Activated CD8-positive, alpha-beta memory T cell treated with anti-CD3 and anti-CD28 coated beads for 36 hours (primary cell): ENCODE measurements around the gene SPOCK1. TPM values are rescaled to one million over a fixed set of nuclear protein-coding genes. Genes with fewer than 3 reads are reported as not detected.
"Not testable (repeated sequence)": the region's sequence is repeated elsewhere in the genome, so short reads cannot be mapped to it uniquely, and the experiment has no call there.

Source experiments
- CTCF ChIA-PET: fragments of 350-600 bp; sonication (Branson Sonifier 250); formaldehyde crosslinking; loops from one replicate; lab custom pipeline; 2021; ENCODE audit warnings: antibody characterized with exemption; lab: Charles Lee
- POLR2A ChIA-PET: fragments of 350-600 bp; sonication (Branson Sonifier 250); formaldehyde crosslinking; loops from one replicate; lab custom pipeline; 2021; ENCODE audit warnings: antibody characterized with exemption; lab: Charles Lee
- total RNA-seq, 2 experiments: library from RNA; stranded (reverse); gene quantifications; one replicate each; pipeline ENCODE4 v1.2.3, GENCODE V29; 2021

The SPOCK1 gene
- total RNA-seq, result not detected

DNA sequence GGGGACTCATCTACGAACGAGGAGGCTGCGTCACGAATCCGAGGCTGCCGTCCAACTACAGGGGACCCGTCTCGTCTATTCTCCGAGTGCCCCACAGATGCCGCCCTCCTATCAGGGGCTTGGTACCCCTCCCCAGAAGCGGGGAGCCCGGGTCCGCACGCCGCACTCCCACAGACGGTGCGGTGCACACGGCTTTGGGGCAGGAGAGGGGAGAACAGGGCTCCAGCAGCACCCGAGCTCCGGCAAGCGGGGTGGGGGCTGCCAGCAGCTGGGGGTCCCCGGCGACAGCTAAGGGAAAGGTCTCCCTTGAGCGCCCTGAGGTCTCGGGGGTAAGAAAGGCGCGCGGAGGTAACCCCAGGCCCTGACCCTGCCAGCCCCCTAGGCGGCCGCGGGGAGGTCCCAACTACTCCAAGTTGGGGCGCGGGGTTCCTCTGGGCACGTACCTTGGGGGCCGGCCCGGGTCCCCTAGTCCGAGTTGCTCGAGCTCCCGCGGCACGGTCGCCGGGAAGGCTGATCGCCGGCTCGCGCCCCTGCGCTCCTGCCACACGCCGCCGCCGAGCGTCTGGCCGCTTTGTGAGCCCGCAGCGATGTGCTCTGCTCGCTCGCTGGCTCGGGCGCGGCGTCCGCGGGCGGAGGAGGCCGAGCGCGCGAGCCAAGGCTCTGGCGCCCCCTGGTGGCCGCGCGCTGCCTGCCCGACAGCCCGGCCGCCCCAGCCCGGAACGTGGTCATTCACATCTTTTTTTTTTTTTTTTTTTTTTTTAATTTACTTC, at the start of gene SPOCK1:
Gene SPOCK1 (minus strand): TSS at position 591 of the 770 bp plus-strand sequence.
- ChIA-PET CTCF (interaction anchor here (1.0 kb wide), 1 partner anchor 156 kb away, joined by 3 read pairs; no protein-coding TSS in a partner anchor), POLR2A (no interaction called here)

DNA sequence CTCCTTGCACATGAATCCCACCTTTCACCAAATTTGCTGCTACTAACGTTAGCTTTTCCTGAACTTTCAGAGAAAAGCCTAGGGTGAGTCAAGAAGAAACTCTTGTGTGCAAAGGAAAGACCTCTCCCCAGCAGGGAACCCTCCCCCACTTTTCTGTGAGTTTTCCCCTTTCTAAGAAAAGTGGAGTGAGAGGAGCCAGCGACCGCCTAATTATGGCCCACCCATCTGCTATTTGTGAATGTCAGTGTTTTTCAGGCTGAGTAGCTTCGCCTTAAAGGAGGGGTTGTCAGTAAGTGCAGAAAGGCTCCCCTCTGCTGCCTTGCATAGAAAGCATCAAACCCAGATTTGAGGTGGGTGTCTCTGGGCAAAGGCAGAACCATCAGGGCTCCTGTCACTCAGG, 46.8 kb upstream of the SPOCK1 start:
- ChIA-PET CTCF (interaction anchor here (0.6 kb wide), 1 partner anchor 73 kb away, joined by 3 read pairs; no protein-coding TSS in a partner anchor), POLR2A (no interaction called here)

DNA sequence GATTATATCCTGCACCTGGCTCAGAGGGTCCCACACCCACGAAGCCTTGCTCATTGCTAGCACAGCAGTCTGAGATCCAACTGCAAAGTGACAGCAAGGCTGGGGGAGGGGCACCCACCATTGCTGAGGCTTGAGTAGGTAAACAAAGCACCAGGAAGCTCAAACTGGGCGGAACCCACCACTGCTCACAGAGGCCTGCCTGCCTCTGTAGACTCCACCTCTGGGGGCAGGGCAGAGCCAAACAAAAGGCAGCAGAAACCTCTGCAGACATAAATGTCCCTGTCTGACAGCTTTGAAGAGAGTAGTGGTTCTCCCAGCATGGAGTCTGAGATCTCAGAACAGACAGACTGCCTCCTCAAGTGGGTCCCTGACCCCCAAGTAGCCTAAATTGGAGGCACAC, 36.3 kb upstream of the SPOCK1 start:
- POLR2A ChIA-PET, result not testable (repeated sequence)

DNA sequence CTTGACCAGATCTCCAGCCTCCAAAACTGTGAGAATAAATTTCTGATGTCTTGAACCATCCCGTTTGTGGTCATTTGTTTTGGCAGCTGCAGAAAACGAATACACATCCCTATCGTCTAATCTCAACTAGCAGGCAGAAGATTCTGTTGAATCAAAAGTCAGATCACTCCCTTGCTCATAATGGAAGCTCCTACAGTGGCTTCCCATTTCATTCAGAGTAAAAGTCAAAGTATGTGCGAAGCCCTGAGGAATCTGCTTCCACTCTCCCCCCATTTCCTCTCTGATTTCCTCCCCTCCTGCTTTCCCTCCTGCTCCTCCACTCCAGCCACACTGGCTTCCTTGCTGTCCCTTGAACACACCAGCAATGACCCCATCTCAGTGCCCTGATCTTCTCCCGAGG, 34.8 kb upstream of the SPOCK1 start:
- ChIA-PET POLR2A (no interaction called here), CTCF (no interaction called here)

More for the DNA sequence above, 36.3 kb upstream of the SPOCK1 start:
- CTCF ChIA-PET, result interaction anchor here (0.6 kb wide), 1 partner anchor 204 kb away, joined by 3 read pairs; no protein-coding TSS in a partner anchor

DNA sequence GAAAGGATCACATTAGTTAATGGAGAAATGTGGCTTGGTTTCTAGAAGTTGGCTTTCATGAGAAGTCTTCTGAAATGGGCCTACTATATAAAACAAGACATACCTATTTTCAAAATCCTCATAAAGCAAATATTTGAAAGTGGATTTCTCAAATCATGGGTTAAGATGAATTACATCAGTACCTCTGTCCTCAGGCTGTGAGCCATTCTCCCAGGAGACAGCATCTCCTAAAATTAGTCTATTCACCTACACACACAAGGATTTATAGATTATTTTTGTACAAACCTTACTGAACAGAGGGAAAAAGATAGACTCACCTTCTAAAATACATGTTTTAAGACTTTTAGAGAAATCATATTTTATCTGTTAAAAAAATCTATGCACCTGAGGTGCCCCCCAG, 32.1 kb upstream of the SPOCK1 start:
- ChIA-PET POLR2A (no interaction called here), CTCF (interaction anchor here (0.5 kb wide), 1 partner anchor 697 kb away, joined by 3 read pairs; no protein-coding TSS in a partner anchor)

DNA sequence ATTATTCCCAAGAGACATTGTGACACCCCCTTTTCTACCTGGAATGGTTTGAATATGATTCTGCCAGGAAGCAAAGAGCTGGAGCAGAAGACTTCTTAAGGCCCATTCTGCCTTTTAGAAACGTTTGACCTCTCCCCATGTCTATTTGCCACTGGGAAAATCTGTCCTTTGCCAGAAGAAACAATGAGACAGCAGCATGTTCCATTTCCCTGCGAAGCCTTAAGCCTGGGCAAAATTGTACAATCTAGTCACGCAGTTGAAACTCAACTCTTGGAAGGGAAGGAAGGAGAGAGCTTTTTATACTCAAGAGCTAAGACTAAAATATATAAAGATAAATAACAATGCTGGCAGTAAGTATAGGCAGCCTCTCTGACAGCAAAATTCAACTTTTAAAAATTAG, 22.1 kb upstream of the SPOCK1 start:
- CTCF ChIA-PET, result interaction anchor here (0.6 kb wide), 1 partner anchor 393 kb away, joined by 3 read pairs; no protein-coding TSS in a partner anchor
- POLR2A ChIA-PET, result no interaction called here

DNA sequence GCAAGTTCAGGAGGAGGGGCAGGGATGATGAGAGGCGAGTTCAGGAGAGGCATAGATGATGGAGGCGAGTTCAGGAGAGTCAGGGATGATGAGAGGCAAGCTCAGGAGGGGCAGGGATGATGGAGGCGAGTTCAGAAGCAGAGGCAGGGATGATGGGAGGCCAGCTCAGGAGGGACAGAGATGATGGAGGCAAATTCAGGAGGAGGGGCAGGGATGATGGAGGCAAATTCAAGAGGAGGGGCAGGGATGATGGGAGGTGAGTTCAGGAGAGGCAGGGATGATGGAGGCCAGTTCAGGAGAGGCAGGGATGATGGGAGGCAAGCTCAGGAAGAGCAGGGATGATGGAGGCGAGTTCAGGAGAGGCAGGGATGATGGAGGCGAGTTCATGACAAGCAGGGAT, 17.8 kb upstream of the SPOCK1 start:
- POLR2A ChIA-PET, result no interaction called here
- CTCF ChIA-PET, result no interaction called here

DNA sequence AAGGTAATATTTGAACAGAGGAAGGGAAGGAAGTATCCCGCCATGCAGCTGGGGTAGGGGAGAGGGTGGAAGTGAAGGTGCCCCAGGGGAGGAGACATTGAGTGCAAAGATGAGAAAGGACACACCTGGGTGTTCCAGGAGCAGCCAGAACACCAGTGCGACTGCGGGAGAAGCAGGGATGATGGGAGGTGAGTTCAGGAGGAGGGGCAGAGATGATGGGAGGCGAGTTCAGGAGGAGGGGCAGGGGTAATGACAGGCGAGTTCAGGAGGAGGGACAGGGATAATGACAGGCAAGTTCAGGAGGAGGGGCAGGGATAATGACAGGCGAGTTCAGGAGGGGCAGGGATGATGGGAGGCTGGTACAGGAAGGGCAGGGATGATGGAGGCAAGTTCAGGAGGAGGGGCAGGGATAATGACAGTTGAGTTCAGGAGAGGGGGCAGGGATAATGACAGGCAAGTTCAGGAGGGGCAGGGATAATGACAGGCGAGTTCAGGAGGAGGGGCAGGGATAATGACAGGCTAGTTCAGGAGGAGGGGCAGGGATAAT, 17.2 kb upstream of the SPOCK1 start:
- ChIA-PET CTCF (no interaction called here), POLR2A (no interaction called here)

DNA sequence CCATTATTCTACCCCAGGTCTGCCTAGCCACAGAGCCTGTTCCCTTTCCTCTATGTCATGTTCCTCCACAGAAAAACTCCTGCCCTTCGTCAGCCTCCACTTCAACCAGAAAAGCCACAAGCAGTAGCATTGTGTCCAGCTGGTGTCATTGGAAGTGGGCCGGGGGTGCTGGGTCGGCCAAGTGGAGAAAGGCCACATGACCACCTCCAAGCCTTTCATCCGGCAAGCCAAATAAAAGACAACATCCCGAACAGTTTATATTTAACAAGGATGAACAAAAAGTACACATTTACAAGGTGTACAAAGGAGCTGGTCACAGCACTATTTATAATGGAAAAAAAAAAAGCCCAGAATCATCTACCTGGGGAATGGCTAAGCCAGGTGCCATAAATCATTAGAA, 16.1 kb upstream of the SPOCK1 start:
- POLR2A ChIA-PET, result no interaction called here

DNA sequence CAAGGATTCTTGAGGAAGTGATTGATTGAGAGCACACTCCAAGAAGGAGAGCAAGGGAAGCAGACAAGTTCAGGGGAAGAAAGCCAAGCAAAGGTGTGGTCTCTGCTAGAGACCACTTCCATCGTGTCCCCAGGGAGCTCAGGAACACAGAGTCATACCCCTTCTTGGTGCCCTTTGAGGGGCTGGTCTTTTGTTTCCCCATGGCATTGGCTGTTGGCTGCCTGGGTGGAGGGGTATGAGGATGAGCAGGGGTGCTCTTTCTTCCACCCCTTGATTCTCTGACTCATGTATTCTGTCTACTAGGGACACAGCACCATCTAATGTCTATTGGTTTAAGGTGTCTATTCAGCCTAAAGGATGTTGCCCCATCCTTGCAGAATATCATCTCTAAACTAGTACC, 11.5 kb upstream of the SPOCK1 start:
- POLR2A ChIA-PET, result no interaction called here
- CTCF ChIA-PET, result no interaction called here

More for the DNA sequence above, 16.1 kb upstream of the SPOCK1 start:
- CTCF ChIA-PET, result no interaction called here

DNA sequence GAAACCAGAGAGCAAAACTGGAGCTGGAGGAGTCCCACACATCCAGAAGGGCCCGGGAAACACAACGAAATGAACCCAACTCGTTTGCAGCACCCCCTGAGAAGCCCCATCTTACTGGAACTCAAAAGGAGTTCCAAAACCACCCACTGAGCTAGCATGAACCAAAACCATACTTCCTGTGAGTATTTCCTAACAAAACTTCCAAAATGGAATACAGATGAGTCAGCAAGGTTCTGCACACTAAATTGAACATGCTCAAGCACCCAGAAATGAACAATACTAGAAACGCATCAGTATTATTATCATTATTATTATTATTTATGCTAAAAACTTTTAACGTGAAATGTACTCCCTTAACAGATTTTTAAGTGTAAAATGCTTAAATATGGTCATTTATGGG, 8.0 kb upstream of the SPOCK1 start:
- ChIA-PET POLR2A (no interaction called here), CTCF (no interaction called here)

DNA sequence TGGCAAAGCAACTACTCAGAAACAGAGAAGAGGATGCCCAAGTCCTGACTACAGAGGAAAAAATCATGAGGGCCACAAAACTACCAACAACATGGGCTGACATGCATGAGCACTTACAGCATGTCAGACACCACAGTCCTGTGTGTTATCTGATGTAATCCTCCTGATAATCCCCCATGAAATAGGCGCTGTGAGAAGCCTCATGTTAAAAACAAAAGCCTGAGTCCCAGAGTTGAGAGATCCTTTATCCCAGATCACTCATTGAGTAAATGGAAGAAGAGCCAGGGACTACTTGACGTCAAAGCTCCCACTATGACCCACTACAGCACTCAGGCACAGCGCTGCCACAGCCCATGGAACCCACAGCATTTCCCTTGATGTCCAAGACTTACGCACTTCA, 7.2 kb upstream of the SPOCK1 start:
- ChIA-PET POLR2A (no interaction called here), CTCF (no interaction called here)

DNA sequence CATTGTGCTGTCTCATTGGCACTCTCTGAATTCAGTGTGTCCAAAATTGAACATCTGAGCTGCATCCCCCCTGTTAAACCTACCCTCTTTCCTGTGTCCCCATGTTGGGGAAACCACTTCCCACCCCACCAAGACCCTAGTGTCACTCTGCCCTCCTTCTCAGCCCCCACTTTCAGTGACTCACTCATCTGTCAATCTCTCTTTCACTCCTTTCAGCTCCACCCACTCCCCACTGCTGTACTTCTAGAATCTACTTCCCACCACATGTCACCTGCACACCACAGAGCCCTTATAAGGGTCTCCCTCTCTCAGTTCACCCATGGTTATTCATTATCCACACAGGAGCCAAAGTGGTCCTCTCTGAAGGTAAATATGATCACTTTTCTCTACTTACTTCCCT, 5.8 kb upstream of the SPOCK1 start:
- POLR2A ChIA-PET, result no interaction called here

DNA sequence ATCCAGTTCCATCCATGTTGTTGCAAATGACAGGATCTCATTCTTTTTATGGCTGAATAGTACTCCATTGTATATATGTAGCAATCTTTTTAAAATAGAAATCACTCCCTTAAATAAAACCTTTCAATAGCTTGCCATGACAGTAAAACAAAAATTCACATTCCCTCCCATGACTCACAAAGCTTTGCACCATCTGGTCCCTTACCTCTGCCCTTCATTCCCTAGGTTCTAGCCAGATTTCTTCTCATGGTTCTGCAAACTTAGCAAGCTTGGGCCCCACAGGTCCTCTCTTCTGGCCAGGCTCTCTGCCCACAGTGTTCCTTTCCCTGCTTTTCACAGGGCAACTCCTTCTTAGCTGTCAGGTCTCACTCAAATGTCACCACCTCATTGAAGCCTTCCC, 4.3 kb upstream of the SPOCK1 start:
- CTCF ChIA-PET, result no interaction called here
- POLR2A ChIA-PET, result no interaction called here

More for the DNA sequence above, 5.8 kb upstream of the SPOCK1 start:
- CTCF ChIA-PET, result no interaction called here

DNA sequence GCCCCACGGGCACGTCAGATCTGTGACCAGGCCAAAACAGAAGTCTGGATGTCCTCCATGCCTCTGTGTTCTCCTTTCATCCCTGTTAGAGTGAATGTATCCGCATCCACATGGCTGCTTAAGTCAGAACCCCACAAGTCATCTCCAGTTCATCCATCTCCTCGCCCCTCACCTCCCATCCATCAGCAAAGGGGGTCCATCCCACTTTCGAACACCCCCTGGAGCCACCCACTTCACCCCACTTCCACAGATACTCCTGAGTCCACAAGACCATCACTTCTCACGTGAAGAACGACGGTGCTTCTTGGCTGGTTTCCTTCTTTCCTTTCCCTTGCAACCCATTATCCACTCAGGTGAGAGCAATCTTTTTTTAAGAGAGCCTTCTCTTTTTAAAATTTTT, 3.5 kb upstream of the SPOCK1 start:
- CTCF ChIA-PET, result no interaction called here
- POLR2A ChIA-PET, result no interaction called here

DNA sequence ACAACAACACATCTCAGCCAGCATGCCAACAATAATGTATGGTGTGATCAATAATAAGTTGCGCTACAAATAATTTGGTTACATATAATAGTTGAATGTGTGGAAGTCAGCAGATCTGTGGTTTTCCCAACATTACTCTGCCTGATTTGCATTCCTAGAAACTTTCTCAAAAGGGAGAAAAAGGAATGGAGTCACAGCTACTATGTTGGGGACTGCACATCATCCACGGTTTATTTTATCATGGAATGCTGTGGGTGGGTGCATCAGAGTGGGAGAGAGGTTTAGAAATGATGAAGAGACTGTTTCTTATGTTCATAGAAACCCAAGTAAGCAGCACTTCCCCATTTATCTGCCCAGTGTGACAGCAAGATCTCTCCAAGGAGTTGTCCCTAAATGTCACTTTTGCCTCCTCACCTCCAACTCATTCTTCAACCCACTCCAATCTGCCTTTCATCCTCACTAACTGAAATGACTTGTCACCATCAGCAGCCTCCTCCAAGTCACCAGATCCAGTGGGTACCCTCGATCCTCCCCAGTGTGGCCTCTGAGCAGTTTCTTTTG, 2.8 kb upstream of the SPOCK1 start:
- CTCF ChIA-PET, result no interaction called here
- POLR2A ChIA-PET, result no interaction called here

DNA sequence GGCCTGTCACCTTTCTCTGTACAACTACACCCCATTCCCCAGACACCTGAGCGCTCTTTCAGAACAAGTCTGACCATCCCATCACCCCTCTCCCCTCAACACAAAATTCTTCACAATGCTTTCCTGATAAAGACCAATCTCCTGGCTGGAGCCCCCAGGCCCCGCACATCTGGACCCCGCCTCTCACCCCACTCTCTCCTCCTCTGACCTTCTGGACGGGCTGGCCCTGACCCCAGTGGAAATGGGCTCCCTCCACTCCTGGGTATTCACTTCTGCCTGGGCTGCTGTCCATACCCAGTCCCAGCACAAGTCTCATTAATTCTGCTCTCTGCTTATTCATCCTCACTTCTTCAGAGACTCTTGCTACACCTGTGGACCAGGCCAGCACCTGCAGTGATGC, 2.1 kb upstream of the SPOCK1 start:
- ChIA-PET CTCF (no interaction called here), POLR2A (no interaction called here)

DNA sequence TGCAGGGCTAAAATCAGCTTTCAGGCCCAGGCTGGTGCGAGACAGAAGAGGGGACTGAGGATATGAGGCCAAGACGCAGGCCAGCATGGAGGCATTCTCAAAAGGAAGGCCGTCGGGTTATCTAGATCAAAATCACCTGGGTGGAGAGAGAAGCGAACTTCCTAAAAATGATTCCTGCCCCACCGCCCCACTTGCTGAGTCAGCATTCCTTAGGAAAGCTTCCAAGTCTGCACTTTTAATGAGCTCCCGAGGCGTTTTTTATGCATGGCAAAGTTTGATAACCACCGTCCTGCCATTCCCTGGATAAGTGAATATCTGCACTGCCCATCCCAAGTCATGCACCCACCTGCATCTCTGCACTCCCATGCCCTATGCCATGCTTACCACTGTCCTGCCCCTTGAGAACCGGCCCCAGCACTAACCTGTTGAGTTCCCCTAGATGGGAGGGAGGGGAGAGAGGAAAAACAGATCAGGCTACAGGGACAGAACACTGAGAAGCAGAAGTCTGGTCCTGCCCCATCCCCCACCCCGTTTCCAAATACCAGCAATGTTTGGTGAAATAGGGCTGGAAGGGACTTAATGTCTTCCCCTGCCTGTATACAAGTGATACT, 1.6 kb upstream of the SPOCK1 start:
- CTCF ChIA-PET, result no interaction called here

DNA sequence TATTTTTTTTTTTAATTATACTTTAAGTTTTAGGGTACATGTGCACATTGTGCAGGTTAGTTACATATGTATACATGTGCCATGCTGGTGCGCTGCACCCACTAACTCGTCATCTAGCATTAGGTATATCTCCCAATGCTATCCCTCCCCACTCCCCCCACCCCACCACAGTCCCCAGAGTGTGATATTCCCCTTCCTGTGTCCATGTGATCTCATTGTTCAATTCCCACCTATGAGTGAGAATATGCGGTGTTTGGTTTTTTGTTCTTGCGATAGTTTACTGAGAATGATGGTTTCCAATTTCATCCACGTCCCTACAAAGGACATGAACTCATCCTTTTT, 351 bp upstream of the SPOCK1 start:
- CTCF ChIA-PET, result interaction anchor here (1.0 kb wide), 1 partner anchor 156 kb away, joined by 3 read pairs; no protein-coding TSS in a partner anchor
- POLR2A ChIA-PET, result not testable (repeated sequence)

More for the DNA sequence above, 1.6 kb upstream of the SPOCK1 start:
- POLR2A ChIA-PET, result no interaction called here

DNA sequence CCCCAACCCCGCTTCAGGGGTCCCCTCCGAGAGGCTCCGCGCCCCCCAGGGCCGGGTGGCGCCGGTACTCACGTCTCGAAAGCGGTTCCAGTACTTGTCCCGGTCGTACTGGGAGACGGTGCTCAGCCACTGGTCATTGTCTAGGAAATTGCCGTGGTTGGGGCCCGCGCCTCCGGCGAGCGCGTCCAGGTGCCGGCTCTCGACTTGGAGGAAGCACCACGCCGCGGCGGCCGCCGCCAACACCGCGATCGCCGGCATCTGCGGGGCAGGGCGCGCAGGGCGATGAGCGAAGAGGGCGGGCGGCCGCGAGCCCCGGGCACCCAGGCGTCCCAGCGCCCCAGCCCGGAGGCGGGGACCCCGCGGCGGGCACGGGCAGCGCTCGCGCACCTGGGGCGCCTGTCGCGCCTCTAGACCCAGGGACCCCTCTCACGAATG, 808 bp downstream of the SPOCK1 start:
- CTCF ChIA-PET, result interaction anchor here (1.0 to 2.3 kb wide), 2 partner anchors 155 to 177 kb away, joined by 3 to 11 read pairs; no protein-coding TSS in a partner anchor
- POLR2A ChIA-PET, result no interaction called here
